T1000 (cell line): ENCODE measurements around the gene RASGEF1B.
"Not testable (repeated sequence)": the region's sequence is repeated elsewhere in the genome, so short reads cannot be mapped to it uniquely, and the experiment has no call there.

ENCODE experiments used
- DNase-seq: peaks from one replicate; lab custom pipeline; 2025; ENCODE audit warnings: mixed read lengths; lab: John Stamatoyannopoulos, UW

RASGEF1B gene

GRCh38 chr4:81429031-81429430 is 42.7 kb downstream of the RASGEF1B start:
- no peak for DNase-seq

GRCh38 chr4:81428002-81428401 is 43.7 kb downstream of the RASGEF1B start:
- no peak for DNase-seq

DNA sequence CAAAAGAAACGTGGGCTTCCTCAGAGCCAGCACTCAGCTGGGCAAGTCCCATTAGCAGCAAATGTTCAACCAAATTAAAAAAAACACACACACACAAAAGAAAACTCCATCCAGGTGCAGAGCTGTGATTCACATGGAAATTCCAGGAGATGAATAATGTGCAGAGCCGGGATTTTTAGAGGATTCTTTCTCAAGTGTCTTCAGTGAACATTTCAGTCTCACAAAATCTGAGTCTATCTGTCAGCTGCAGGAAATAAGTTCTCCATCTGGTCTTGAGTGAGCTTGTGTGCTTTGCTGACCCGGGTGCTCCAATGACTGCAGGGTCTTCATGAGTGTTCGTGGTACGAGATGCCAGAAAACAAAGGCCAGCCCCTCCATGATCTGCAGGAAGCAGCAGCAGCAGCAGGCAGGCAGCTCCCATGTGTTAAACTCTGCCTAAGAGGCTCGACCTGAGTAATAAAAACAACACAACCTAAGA is 44.3 kb downstream of the RASGEF1B start:
- no peak for DNase-seq

GRCh38 chr4:81426770-81427289 is 44.9 kb downstream of the RASGEF1B start:
- no peak for DNase-seq

DNA sequence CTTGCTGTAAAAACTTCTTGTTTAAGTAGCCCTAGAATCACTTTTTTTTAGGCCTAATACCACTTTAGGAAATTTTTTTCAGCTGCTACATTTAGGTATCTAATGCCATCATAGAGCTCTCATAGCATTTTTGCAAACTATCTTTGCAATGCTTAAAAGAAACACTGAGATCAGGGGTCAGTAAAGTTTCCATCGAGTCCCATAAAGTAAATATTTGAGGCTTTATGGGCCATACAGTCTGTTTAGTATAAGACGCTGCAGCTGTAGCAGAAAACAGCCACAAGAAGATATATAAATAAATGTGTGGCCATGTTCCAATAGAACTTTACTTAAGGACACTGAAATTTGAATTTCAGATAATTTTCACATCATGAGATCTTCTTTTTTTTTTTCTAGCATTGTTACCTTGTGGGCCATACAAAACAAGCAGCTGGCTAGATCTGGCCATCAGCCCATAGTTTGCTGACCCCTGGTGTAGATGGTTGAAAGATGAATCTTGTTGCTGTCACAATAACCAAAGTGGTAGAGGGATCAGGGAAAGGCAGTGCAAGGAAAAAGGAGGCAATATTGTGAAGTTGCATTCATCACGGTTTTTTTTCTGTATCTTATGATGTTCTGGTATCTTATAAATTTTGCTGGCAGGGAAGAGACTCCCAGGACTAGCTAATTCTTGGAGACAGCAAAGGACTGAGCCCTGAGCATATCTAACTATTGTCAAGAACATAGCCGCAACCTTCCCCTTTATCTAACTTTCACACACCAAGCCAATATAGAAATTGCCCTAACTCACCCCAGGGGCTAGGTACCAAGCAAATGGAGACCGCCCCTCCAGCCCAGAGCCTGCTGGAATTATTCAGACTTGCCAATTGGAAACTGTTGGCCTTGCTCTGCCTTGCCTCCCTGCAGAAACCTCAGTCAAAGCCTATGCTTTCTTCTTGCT is 46.6 kb downstream of the RASGEF1B start:
- no peak for DNase-seq

DNA sequence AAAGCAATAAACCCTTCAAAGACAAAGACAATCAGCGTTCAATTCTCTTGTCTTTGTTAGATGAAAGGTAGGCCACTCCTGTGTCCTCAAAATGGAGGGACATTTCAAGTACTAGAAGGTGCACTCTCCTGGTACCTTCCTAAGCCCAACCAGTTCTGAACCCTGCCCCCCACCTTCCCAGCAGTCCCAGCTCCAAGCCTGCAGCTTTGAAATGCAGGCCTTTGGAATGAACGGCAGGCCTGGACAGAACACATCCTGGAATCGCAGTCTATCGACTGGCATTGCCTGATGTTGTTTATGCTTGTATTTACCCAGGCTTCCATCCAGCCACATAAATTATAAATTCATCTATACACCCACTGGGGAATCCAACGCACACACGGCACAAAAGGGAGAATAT is 47.4 kb downstream of the RASGEF1B start:
- DNase-seq = no peak

DNA sequence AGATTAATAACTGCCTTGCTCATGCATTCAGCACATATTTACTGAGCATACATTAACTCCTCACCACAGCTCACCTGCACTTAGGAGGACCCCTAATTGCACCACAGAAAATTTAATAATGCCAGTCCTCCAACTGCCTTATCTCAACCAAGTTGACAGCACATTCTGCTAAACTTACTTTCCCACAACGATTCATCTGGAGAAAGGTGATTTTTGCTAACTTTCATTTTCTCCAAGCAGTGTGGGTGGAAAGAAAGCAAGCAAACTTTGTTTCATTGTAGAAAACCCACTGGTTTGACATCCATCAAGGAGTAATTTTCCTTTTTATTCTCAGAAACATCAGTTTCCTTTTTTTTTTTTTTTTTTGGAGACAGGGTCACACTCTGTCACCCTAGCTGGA is 49.1 kb downstream of the RASGEF1B start:
- DNase-seq = no peak

- no peak for DNase-seq
Observed at GRCh38 chr4:81421346-81422218, 50.1 kb downstream of the RASGEF1B start.

DNA sequence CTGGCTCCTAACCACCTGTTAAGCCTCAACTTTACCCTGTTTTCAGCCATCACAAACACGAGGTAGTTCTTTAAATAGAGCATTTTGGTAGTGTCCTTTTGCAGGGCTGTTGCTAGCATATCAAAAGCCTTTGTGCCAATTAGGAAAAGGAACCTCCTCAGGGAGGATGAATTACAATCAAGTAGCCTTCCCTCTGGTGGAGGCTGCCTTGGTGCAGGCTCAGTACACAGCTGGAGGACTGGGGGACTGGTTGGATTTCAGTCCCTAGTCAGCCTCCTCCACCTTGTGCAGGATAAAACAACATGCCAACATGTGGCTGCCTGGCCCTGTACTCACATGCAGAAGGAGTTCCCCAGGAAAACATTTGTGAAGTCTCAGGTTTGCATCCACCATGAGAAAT is 53.1 kb downstream of the RASGEF1B start:
- DNase-seq = no peak

GRCh38 chr4:81412946-81413495 is 58.7 kb downstream of the RASGEF1B start:
- DNase-seq = no peak

GRCh38 chr4:81410680-81411079 is 61.0 kb downstream of the RASGEF1B start:
- no peak for DNase-seq

GRCh38 chr4:81409836-81410235 is 61.9 kb downstream of the RASGEF1B start:
- DNase-seq = no peak

- no peak for DNase-seq
Observed at GRCh38 chr4:81408341-81408740, 63.4 kb downstream of the RASGEF1B start.

DNA sequence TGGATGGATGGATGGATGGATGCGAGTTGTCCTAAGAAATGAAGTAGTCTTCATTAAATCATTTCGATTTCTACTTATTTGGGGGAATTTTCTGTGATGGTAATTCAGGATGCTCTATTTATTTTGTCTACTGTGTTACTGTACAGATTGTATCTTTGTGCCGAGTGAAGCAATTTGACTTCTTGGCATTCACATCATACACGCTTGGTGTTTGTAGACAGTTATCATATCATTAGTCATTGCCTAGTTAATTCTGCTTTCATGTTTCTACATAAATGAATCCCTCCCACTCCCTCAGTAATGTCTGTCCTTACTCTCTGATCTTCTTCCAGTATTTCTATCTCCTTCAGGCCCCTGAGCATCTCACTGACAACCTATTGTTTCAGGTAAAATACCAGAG is 64.0 kb downstream of the RASGEF1B start:
- DNase-seq = no peak

GRCh38 chr4:81406481-81406880 is 65.2 kb downstream of the RASGEF1B start:
- DNase-seq = not testable (repeated sequence)

DNA sequence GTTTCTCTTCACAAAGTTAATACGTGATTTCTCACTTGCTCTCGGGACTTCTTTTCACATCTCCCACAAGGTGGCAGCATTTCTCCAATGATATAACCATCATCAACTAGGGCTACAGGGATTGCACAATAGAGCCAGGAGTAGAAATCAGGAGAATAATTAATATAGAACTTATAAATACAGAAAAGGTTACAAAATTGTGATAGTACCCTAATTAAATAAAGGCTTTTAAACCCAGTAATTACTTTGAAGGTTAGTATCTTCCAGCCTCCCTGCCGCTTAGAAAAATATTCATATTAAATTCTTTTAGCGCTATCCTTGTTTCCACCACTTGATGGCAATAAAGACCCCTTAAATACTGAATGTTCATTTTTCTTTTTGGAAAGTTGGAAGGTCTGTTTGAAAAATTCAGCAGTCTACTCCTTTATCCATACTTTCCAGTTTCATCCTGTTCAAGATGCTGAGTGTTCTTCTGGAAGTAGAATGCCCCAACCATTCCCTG is 65.8 kb downstream of the RASGEF1B start:
- DNase-seq = no peak

DNA sequence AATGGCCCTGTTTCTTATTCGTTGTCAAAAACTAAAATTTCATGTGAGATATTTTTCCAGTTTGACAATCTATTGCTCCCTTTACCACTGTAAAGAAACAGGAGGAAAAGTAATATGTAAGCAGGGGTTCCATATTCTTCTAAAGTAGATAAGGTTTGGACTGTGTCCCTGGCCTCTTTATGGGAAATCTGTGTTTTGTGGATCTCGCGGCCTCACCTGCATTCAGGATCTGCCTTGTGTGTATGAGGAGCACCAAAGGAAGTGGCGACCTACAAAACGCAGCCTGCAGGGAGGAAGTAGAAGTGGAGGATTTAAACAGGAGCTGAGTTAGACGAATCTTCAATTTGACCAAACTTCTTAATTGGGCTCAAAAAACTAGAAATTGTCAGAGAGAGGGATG is 67.0 kb downstream of the RASGEF1B start:
- no peak for DNase-seq

DNA sequence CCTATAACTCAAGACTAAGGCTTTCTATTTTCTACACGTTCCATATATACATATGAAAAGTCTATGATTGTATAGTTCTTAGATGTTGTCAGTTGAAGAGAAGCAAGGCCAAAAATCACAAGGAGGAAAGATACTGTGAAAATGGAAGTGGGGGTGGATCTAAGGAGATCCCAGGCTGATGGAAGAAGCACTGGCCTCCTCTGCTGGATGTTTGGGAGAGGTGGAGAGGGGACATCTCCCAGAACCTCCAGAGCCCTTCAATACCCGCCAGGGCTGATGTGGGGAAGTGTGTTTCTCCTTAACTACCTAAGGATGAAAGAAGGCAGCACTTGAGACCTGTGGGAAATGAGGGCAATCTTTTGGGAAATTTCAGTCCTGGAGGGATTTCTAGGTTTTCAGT is 67.4 kb downstream of the RASGEF1B start:
- no peak for DNase-seq

DNA sequence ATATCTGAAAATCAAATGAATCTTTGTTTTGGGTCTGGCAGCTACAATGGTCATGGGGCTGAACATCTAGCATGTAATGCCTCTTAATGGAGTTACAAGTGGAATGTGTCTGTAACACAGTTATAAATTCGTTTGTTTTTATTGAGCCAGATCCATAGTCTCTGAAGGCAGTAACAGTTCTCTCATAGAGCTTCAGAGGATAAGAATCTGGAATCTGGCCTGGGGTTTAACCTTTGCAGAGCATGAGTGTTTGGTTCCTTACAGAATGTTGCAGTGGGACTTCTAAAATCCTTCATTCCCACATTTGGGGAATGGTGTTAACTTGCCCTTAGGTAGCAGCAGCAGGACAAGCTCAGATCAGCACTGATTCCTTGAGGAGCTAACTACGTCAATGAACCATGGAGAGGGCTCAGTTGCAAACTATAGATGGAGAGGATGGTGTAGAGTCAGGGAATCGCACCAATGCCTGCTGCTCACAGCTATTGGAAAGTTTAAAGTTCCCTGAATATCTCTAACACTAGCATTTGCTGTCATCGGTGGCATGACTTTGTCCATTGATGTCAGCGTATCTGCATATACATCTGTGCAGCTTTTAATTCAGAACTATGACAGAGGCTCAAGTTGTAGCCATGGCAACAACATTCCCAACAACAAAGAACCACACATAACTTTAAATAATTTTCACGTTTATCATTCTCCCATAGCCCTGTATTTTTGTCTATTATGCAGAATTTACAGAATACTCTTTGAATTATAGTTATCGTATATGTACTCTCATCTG is 72.2 kb downstream of the RASGEF1B start:
- no peak for DNase-seq

DNA sequence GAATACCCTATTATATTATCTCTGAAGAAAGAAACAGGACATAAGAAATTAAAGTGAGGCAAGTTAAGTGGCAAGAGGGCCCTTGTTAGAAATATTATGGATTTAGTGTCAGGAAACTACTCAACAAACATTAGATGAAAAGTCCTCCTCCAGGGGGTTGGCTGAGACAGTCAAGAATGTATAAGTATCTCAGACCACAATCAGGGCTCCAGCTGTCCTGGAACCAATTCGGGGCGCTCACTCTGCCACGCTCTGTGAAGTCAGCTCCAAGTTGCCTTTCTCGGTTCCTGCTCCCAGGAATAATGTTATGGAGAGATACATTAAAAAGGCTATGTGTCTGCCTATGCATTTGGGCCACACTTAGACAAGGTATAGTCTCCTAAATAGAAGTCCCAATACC is 73.3 kb downstream of the RASGEF1B start:
- DNase-seq = no peak

DNA sequence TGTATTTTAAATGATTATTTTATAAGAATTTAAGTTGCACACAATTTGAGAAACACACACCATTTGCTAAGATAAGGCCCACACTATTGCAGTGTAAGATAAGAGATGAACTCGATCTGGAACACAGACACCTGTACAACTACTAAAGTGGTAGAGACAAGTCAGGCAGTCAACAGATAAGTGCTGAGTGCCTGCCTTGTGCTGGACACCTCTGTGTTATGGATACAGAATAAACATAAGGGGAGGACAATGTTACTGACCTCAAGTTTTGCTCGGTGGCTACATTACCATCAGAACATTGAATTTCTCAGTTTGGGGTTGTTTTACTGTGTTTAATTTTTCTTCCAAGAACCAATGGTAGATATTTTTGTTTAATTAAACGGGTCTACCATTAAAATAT is 74.1 kb downstream of the RASGEF1B start:
- DNase-seq = no peak
